ENCODE measurements around the gene SLC13A4. TPM values are rescaled to one million over a fixed set of nuclear protein-coding genes. Genes with fewer than 3 reads are reported as not detected.
"Not testable (repeated sequence)": the region's sequence is repeated elsewhere in the genome, so short reads cannot be mapped to it uniquely, and the experiment has no call there.

Gene SLC13A4
- total RNA-seq, 2 experiments from 2014 or later: not detected

DNA sequence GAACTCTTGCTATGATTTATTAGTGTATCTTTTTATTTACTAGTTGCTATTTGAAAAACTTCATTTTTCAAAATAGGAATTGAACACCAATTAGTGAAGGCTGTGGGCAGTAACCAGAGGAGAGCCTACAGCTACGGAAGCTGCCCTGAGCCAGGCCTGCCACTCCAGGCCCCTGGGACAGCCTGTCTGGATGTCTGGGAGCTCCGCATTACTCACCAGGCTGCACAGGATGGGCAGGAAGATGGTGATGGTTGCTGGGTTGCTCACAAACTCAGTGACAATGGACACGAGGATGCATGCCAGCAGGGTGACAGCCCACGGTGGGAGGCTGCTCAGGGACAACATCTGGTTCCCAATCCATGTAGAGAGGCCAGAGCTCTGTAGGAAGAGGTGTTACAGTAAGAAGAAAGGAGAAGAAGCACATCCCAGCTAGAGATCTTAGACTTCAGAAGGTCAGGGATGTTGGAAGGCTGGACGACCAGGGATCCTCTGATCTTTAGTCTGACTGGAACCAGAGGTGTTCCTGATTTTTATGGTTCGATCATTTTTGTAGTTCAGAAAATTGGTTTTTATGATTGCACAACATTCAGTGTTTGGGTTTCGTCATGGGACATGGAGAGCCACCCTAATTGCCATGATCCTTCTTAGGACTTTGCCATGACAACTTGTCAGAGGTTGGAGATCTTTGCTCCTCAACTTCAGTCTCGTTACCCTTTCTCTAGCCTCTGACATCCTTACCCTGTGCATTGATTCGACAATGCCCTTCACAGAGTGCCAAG lies 42.5 kb downstream of the SLC13A4 start:
- Mint-ChIP-seq H3K4me1 (peaks cover 13% of the 10 kb centered on the region), H3K27ac (no peak overlapping the region), H3K4me3 (no peak overlapping the region), H3K27me3 (peaks cover 2% of the 10 kb centered on the region), H3K9me3 (ENCODE audit: low read depth) (no peaks in the 10 kb centered on the region), H3K36me3 (peaks cover 4% of the 10 kb centered on the region)
- CTCF ChIA-PET: no interaction called here
- ATAC-seq (no peak), DNase-seq (no peak)

DNA sequence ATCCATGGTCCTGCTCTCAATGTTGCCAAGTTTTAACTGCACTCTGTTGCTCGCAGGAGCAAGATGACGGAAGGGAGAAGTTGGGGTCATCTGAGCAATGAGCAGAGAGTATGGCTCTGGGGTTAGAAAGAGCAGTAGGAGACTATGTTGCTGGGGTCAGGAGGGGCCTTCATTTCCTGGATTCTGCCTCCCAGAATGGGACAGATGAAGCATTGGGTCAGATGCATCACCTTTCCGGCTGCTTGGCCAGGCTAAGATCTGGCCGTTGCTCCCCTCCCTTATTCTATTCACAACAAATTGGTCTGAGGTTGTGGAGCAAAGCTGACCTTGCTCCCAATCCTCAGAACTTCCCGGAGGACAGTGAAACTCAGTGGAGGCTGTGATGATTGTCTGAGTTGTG lies 43.3 kb downstream of the SLC13A4 start:
- Mint-ChIP-seq H3K4me1 (peaks cover 18% of the 10 kb centered on the region), H3K9me3 (ENCODE audit: low read depth) (no peaks in the 10 kb centered on the region), H3K4me3 (no peak overlapping the region), H3K27ac (no peak overlapping the region), H3K27me3 (peaks cover 2% of the 10 kb centered on the region), H3K36me3 (peaks cover 4% of the 10 kb centered on the region)
- CTCF ChIA-PET: interaction anchor here (0.7 kb wide), 1 partner anchor 22 kb away, joined by 3 read pairs; no protein-coding TSS in a partner anchor
- DNase-seq (no peak), ATAC-seq (no peak)

DNA sequence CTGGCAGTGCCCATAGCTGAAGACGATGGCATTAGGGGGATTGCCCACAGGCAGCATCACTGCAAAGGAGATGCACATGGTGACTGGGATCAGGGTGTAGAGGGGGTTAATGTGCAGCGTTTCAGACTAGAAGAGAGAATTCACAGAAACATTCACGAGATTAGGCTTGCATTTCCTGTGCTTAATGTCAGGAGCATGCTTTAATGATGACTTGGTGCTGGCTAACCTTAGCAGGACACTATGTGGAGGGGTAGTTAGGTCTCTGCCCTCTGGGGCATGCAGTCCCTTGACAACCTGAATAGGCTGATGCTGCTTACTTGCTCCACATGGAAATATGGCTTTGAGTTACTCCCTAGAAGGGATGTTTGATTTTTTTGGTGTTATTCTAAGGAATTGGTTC lies 43.9 kb downstream of the SLC13A4 start:
- DNase-seq (no peak), ATAC-seq (no peak)
- Mint-ChIP-seq H3K4me3 (no peak overlapping the region), H3K27ac (no peak overlapping the region), H3K9me3 (ENCODE audit: low read depth) (no peaks in the 10 kb centered on the region), H3K4me1 (peaks cover 21% of the 10 kb centered on the region), H3K36me3 (peaks cover 4% of the 10 kb centered on the region), H3K27me3 (peaks cover 2% of the 10 kb centered on the region)
- CTCF ChIA-PET: interaction anchor here (0.7 kb wide), 1 partner anchor 21 kb away, joined by 3 read pairs; no protein-coding TSS in a partner anchor

DNA sequence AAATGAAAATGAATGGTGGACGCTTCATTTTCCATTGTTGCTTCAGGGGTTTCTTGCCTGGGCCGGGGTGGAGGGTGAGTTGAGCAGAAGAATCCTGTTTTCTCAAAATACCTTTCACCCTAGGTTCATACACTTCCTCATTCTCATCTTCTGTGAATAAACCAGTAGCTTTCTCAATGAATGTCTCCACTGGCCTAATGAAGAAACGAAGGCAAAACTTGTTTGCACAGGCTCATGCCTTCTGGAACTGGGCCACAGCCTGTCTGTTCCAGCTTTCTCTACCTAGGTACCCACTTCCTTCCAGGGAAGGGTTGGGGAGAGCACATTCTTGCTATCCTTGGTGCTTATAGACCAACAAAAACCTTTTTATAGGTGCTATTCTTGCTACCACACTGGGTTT lies 44.4 kb downstream of the SLC13A4 start:
- CTCF ChIA-PET: no interaction called here
- H3K27me3 Mint-ChIP-seq: peaks cover 6% of the 10 kb centered on the region

DNA sequence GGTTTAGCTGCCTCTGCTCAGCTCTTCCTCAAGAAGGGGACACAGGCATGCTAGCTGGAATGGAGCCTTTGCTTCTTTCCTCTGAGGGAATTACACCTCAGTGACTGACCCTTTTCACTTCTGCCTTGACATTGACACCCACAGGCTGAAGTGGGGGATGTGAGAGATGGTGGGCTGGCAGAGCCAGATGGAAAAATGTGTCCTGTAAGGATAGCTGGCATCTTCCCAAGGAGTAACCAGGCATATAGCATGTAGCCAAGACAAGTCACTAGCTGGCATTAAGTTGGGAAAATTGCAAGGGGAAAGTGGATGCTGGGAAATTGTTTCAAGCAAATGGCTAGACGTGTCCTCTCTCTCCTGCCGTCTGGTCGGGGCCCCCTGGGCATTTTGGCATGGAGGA lies 45.8 kb downstream of the SLC13A4 start:
- no peak for ATAC-seq
- peaks cover 3% of the 10 kb centered on the region for H3K36me3 Mint-ChIP-seq
- CTCF ChIA-PET: interaction anchor here (1.0 kb wide), 1 partner anchor 21 kb away, joined by 3 read pairs; no protein-coding TSS in a partner anchor
- no peak overlapping the region for H3K4me3 Mint-ChIP-seq
- no peak for DNase-seq
- peaks cover 6% of the 10 kb centered on the region for H3K27me3 Mint-ChIP-seq
- H3K27ac Mint-ChIP-seq: no peak overlapping the region
- no peaks in the 10 kb centered on the region for H3K9me3 Mint-ChIP-seq (ENCODE audit: low read depth)
- H3K4me1 Mint-ChIP-seq: peaks cover 21% of the 10 kb centered on the region

More for the DNA sequence above, 44.4 kb downstream of the SLC13A4 start:
- Mint-ChIP-seq H3K27ac (no peak overlapping the region), H3K4me1 (peaks cover 21% of the 10 kb centered on the region), H3K36me3 (peaks cover 4% of the 10 kb centered on the region), H3K4me3 (no peak overlapping the region), H3K9me3 (ENCODE audit: low read depth) (no peaks in the 10 kb centered on the region)
- no peak for ATAC-seq
- no peak for DNase-seq

DNA sequence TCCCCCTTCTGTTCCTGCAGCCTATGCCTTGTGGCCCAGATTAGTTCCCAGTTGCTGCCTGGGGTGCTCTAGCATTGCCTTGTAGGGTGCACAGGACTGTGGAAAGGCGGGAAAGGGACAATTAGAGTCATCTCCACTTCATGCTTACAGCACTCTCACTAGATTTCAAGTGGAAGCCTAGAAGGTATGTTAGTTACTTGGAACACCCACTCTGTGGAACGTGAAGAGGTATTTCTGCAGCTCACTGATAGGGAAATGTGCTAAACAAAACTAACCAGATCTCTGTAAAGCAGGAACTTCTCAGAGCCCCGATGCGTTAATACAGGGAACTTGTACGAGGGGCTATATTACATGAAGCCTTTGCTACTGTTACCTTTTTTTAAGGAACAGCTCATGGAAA lies 46.2 kb downstream of the SLC13A4 start:
- Mint-ChIP-seq H3K36me3 (peaks cover 5% of the 10 kb centered on the region), H3K9me3 (ENCODE audit: low read depth) (no peaks in the 10 kb centered on the region), H3K27me3 (peaks cover 6% of the 10 kb centered on the region), H3K4me1 (peaks cover 21% of the 10 kb centered on the region), H3K4me3 (no peak overlapping the region), H3K27ac (no peak overlapping the region)
- CTCF ChIA-PET: interaction anchor here (1.0 to 1.3 kb wide), 2 partner anchors 19 to 20 kb away, joined by 3 to 5 read pairs; partner anchors contain the start of gene STMP1
- DNase-seq (no peak), ATAC-seq (no peak)

DNA sequence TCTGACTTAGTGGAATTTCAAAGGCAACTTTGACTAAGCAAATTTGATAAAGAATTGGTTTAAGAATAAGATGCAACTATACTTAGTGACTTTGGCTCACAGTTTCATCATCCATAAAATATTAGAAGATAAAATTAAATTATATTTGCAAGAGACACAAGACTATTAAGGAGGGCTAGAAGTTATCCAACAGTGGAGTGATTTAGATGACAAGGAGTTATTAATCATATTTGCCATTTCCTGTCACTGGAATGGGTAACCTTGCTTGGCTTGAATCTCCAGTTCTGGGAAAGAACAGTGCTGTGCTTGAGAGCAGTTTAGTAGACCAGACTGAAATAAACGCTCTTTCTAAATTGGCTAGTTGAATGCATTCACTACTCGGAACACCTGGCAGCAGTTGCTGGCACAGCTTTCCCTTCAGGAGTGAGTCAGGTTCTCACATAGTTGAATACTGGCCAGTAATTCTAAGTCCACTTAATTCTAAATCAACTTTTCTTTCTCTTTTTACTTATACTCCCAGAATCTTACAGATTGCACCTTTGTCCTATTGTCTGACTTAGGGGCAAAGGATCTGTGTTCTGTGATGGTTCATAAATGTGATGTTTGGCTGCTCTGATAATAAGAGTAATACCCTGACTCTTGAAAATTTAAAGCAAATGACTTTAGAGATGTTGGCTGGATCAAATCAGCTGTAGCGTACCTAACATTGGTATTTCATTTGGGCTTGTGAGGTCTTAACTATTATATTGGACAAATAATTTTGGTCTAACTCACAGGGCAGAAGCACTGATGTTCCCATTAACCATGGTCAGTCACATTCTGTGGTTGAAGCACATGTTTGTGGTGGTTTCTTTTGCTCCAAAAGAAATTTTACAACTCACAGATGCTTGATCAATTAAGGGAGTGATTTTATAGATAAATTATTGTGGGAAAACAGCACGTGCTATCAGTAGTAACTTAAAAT lies 49.1 kb downstream of the SLC13A4 start:
- Mint-ChIP-seq H3K27me3 (peaks cover 4% of the 10 kb centered on the region), H3K9me3 (ENCODE audit: low read depth) (no peaks in the 10 kb centered on the region), H3K27ac (no peak overlapping the region), H3K36me3 (peaks cover 16% of the 10 kb centered on the region), H3K4me3 (no peak overlapping the region), H3K4me1 (peaks cover 21% of the 10 kb centered on the region)
- ATAC-seq (no peak), DNase-seq (no peak)
- CTCF ChIA-PET: no interaction called here

DNA sequence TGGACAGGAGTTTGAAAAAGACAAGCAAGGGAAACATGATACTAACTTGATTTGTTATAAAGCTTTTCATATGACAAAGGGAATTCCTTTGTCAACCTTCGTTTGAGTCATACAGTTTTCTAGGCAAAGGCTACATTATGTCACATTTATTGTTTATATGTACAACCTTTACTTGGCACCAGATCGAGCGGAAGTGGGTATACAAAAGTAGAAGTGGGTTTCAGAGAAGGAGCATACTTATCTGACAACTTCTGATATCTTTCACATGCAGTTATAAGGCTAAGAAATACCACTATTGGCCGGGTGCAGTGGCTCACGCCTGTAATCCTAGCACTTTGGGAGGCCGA lies 54.7 kb downstream of the SLC13A4 start:
- no peaks in the 10 kb centered on the region for H3K27me3 Mint-ChIP-seq
- H3K4me1 Mint-ChIP-seq: no peaks in the 10 kb centered on the region
- peaks cover 22% of the 10 kb centered on the region for H3K36me3 Mint-ChIP-seq
- H3K4me3 Mint-ChIP-seq: no peak overlapping the region
- CTCF ChIA-PET: interaction anchor here (0.9 to 7.1 kb wide), 9 partner anchors 11 to 350 kb away, joined by 3 to 42 read pairs (median 3); partner anchors contain the start of gene STMP1
- DNase-seq (no peak), ATAC-seq (no peak)
- H3K27ac Mint-ChIP-seq: no peak overlapping the region
- H3K9me3 Mint-ChIP-seq (ENCODE audit: low read depth): no peaks in the 10 kb centered on the region

DNA sequence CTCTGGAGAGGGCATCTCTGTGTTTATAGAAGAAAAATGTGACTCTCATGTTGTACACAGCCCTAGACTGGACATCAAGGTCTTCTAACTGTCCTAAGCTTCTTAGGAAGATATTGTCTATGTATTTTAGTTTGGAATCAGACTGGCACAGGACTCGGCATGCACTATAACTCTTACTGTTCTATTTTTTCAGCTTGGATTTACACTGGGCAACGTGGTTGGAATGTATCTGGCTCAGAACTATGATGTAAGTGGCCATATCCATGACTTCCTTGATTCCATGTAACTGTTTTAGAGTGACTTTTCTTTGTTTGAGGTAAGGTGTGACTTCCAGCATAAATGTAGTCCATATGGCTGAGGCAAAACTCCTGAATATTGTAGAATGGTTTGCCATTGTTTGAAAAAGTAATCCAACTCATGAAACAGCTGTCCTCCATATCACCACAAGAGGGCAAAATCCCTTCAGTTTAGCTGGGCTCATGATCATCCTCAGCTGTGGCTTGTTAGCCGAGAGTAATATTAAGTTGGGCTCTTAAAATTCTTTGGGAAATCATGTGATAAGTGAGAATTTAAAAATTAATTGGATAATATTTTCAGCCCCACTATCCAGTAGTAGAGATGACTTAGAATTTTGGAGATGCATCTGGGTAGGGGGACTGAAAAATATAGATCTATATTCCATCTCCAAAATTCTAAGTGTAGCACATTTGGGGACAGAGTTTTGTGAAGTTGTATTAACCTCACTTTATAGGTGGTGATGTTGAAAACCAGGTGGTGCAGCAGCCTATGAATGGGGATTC lies 55.2 kb downstream of the SLC13A4 start:
- DNase-seq: no peak
- no peaks in the 10 kb centered on the region for H3K27me3 Mint-ChIP-seq
- CTCF ChIA-PET: interaction anchor here (0.9 to 7.1 kb wide), 10 partner anchors 11 to 399 kb away, joined by 3 to 42 read pairs (median 3); partner anchors contain the start of gene STMP1
- H3K27ac Mint-ChIP-seq: no peak overlapping the region
- peaks cover 2% of the 10 kb centered on the region for H3K4me1 Mint-ChIP-seq
- peaks cover 20% of the 10 kb centered on the region for H3K36me3 Mint-ChIP-seq
- no peaks in the 10 kb centered on the region for H3K9me3 Mint-ChIP-seq (ENCODE audit: low read depth)
- no peak for ATAC-seq
- no peak overlapping the region for H3K4me3 Mint-ChIP-seq

DNA sequence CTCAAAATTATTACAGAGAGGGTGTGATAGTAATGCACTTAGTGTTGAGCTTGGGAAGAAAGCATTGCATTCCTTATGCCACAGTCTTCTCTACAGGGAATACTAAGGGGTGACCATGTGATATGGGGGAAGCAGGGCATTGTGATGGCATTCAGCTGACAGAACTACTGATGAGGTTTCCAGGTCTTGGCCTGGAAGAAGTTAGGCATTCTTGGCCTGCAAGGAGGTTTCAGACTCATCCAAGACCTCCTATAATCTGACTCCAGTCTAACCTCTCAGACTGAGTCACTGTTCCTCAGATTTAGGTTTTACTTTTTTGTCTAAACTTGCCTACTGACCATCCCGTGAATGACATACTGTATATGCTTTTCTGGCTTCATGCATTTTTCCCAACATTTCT lies 57.8 kb downstream of the SLC13A4 start:
- H3K4me1 Mint-ChIP-seq: peaks cover 9% of the 10 kb centered on the region
- no peaks in the 10 kb centered on the region for H3K27me3 Mint-ChIP-seq
- DNase-seq (no peak), ATAC-seq (no peak)
- no peaks in the 10 kb centered on the region for H3K9me3 Mint-ChIP-seq (ENCODE audit: low read depth)
- H3K4me3 Mint-ChIP-seq: no peak overlapping the region
- CTCF ChIA-PET: interaction anchor here (0.9 to 6.6 kb wide), 3 partner anchors 8 to 396 kb away, joined by 3 to 42 read pairs (median 5); partner anchors contain the start of gene STMP1
- no peak overlapping the region for H3K27ac Mint-ChIP-seq
- peaks cover 25% of the 10 kb centered on the region for H3K36me3 Mint-ChIP-seq

DNA sequence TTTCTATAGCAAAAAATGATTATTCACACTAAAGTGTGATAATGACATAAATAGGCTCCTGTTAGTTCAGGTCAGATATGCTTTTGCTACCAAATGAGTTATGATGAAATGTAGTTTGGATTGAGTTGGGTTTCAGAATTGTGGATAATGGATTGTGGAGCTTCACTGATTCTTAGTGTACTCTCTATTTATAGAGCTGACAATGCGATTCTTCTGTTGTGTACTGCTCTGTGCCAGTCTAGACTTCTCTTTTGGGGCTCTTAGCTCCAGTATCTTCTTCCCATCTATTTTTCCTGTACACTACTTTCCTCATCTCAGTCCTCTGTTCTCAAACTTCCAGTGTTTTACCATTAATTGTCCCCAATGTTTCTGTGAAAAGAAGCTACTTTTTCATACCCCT lies 58.2 kb downstream of the SLC13A4 start:
- H3K4me3 Mint-ChIP-seq: no peak overlapping the region
- H3K36me3 Mint-ChIP-seq: peaks cover 24% of the 10 kb centered on the region
- no peak for DNase-seq
- no peak for ATAC-seq
- CTCF ChIA-PET: interaction anchor here (0.9 to 6.6 kb wide), 2 partner anchors 8 to 395 kb away, joined by 3 to 42 read pairs; partner anchors contain the start of gene STMP1
- no peak overlapping the region for H3K27ac Mint-ChIP-seq
- no peaks in the 10 kb centered on the region for H3K9me3 Mint-ChIP-seq (ENCODE audit: low read depth)
- H3K27me3 Mint-ChIP-seq: no peaks in the 10 kb centered on the region
- H3K4me1 Mint-ChIP-seq: peaks cover 12% of the 10 kb centered on the region

DNA sequence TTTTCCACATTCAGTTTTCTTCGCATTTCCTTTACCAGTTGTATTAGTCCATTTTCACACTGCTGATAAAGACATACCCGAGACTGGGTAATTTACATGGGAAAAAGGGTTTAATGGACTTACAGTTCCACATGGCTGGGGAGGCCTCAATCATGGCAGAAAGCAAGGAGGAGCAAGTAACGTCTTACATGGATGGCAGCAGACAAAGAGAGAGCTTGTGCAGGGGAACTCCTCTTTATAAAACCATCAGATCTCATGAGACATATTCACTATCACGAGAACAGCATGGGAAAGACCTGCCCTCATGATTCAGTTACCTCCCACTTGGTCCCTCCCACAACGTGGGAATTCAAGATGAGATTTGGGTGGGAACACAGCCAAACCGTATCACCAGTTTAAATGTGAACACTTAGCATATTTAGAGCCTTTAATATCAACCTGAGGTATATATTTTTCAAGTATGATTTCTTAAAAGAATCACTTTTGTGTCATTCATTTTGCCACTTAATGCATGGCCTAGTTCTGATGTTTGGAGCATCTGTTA lies 59.1 kb downstream of the SLC13A4 start:
- H3K4me1 Mint-ChIP-seq: peaks cover 16% of the 10 kb centered on the region
- ATAC-seq; DNase-seq; H3K27me3 Mint-ChIP-seq; H3K27ac Mint-ChIP-seq; H3K4me3 Mint-ChIP-seq; H3K9me3 Mint-ChIP-seq (ENCODE audit: low read depth): not testable (repeated sequence)
- peaks cover 17% of the 10 kb centered on the region for H3K36me3 Mint-ChIP-seq
- CTCF ChIA-PET: interaction anchor here (1.2 to 6.6 kb wide), 2 partner anchors 7 to 394 kb away, joined by 3 to 42 read pairs; partner anchors contain the start of gene STMP1
